ENCODE measurements around the gene NETO2.

The NETO2 gene

DNA sequence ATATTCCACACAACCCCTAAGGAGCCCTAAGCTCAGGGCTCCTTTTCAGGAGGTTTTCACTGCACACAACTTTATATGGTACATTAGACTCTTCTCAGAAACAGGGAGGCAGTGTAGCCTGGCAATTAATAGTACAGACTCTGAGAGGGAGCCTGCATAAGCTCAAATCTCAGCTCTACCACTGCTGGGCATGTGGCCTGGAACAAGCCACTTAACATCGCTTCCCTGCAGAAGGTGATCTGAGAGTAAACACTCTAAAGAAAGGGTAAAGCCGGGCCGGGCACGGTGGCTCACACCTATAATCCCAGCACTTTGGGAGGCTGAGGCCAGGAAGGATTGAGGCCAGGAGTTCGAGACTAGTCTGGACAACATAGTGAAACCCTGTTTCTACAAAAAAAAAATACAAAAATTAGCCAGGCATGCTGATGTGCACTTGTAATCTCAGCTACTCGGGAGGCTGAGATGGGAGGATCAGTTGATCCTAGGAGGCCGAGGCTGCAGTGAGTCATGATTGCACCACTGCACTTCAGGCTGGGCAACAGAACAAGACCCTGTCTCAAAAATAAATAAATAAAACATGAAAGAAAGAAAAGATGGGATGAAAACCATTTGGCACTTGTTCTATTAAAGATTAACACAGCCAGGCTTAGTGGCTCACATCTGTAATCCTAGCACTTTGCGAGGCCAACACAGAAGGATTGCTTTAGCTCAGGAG is 99.6 kb downstream of the NETO2 start:
- DNase-seq: no peak

DNA sequence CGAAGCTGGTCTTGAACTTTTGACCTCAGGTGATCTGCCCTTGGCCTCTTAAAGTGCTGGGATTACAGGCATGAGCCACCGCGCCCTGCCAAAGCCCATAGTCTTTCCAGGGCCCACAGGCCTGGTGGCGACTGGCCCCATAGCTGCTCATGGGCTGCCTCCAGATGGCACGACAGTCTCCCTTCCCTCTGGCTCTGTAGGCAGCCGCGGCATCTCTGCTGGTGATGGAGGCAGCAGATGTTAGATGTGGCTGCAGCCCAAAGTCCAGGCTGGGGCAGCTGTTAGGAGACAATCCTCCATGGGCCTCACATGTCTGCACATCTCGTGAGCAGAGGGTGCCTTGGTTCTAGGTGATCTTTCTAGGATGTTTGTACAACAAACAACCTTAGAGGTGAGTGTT is 100.5 kb downstream of the NETO2 start:
- no peak for DNase-seq

DNA sequence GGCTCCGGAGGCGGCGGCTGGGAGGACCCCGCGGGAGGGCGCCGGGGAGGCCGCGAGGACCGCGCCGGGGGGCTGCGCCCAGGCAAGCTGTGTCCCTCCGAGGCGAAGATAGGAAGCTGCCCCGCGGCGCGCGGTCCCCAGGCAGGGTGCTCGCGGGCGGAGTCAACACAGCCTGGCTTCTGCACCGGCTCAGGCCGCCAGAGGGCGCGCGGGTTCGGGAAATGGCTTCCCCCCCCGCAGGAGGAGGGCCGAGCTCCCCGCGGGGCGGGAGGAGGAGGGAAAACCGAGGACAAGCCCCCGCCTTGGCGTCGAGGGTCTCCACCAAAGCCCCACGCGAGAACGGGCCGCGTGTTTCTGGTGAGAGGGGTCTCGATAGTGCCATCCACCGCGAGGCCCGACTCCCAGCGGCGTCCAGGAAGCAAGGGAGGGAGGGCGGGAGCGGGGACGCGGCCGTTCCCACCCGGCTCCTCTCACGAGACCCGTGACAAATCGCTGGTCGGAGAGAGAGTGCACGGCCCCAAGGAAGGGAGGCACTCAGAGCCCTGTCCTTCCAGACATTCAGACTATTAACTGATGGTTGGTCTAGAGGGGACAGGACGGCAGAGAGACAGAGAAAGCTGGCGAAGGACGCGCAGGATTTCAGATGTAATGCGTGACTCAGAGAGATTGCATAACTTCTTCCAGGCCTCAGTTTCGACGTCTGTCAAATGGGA is 105.8 kb downstream of the NETO2 start:
- DNase-seq: peak; percentile 59

DNA sequence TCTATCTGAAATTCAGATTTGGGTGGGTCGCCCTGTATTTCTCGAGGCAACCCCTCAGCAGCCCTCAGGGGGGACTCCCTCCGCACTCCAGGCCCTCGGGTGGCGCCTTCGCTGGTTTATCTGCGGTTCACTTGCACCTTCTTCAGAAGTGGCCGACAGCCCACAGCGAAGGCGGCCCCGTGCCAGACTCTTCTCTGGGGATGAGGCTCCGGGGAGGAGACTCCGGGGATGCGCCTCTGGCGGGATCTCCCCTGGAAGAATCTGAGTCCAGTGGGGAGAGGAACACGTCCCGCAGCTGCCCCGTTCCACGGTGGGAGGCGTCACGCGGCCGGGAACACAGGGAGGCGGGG is 106.4 kb downstream of the NETO2 start:
- peak; percentile 31 for DNase-seq

DNA sequence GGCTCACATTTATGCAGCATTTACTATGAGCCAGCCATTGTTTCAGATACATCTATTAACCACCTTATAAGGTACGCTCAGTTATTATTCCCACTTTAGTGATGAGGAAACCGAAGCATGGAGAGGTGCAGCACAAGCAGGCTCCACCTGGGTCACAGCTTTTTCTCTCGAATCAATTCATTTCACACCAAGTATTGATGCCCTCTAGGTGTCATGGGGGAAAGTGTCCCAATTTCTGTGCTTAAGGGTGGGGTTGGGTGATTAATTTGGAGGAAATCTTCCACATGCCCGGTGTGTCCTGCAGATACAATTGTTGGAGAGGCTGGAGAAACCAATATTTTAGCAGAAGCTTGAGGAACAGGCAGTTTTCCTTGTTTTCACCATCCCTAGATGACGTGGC is 107.5 kb downstream of the NETO2 start:
- no peak for DNase-seq

DNA sequence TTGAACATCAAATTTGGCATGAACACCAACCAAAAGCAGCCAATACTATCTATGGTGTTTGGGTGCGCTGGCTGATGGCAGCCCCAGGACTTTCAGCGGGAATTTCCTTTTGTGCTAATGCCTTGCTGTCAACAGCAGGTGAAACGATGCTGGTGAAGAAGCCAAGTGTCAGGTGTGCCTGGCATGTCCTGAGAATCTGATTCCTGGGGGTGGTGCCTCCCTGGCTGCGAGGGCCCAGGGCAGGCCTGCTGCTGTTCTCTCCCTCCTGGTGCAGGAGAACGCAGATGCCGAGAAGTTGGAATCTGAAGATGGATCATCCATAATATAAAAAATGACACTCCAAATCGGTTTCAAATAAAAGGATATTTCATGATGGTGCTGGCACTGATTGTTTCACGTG is 108.3 kb downstream of the NETO2 start:
- no peak for DNase-seq

DNA sequence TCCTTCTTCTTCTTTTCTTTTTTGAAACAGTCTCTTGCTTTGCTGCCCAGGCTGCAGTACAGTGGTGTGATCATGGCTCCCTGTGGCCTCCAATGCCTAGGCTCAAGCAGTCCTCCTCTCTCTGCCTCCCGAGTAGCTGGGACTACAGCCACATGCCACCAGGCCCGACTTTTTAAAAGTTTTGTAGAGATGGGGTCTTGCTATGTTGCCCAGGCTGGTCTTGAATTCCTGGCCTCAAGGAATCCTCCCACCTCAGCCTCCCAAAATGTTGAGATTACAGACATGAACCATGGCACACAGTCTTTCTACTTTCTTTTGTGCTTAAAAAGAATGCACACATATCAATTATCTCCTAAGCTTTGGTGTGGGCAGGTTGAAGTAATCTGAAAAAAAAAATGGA is 109.3 kb downstream of the NETO2 start:
- DNase-seq: no peak

DNA sequence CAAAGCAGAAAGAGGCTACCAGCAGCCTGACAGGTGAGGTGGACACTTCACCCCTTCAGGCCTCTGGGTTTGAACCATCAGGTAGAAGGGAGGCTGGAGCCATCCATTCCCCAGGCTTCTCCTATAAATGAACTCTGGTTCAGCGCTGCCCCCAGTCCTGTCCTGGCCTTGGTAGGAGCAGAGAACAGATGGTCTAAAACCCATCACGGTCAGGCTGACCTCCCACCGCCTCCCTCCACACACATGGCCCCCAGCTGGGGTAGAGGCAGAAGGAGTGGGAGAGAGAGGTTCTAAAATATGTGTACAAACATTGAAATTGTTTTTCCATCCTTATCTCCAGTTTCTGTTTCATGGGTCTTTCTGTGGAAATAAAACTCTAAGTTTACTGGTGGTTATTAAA is 110.6 kb downstream of the NETO2 start:
- DNase-seq: no peak

DNA sequence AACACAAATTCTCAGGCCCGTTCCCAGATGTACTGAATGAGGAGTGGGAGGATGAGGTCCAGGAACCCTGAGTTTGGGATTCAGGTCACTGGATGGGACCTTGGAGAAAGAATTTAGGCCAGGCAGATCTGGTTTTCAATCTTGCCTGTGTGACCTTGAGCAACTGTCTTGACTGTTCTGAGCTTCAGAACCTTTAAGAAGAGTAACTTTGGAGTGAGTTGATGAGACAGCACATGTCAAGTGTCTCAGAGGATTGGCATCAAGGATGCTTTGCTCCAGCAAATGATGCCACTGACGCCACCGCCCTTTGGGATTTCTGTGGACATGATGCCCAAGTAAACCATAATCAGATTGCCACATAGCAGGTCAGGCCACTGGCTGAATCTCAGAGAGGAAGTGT is 114.0 kb downstream of the NETO2 start:
- no peak for DNase-seq

DNA sequence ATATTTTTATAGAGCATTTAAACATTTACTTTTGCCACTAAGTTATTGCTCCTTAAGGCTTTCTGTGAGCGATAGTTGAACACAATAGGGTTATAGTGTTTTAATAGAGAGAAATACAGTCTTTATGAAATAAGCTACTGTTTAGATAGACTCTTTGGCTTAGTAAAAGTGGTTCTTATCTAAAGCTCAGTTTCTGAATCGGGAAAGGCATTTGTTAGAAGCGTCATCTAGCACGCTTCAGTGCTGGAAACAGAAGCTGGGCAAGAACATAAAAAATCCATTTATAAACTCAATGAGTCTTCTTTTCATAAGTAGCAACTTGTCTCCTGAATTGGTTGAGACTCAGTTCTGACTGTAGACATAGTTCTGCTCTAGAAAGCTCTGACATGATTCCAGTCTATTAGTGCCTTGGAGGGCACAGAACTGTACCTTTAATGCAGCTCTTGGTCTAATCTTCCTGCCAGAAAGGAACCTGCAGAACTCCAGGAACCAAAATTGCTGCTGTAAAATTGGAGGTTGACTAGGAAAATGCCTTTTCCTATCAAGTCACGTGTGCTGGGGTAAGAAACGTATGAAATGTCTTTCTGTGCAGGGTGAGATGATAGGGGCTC is 114.9 kb downstream of the NETO2 start:
- no peak for DNase-seq

Measured in NCI-H146 (cell line).